ENCODE measurements around the gene TBC1D3D. TPM values are rescaled to one million over a fixed set of nuclear protein-coding genes. Genes with fewer than 3 reads are reported as not detected.
"Not testable (repeated sequence)": the region's sequence is repeated elsewhere in the genome, so short reads cannot be mapped to it uniquely, and the experiment has no call there.

TBC1D3D gene
- polyA plus RNA-seq (2012; rRNA removed) = 0.10 and 0.19 TPM in 2 replicates
- polyA plus RNA-seq (2012; cell fraction: cytosol; rRNA removed) = not detected in 2 replicates
- polyA plus RNA-seq (2012; cell fraction: nucleus; rRNA removed) = 0.56 and 0.73 TPM in 2 replicates

DNA sequence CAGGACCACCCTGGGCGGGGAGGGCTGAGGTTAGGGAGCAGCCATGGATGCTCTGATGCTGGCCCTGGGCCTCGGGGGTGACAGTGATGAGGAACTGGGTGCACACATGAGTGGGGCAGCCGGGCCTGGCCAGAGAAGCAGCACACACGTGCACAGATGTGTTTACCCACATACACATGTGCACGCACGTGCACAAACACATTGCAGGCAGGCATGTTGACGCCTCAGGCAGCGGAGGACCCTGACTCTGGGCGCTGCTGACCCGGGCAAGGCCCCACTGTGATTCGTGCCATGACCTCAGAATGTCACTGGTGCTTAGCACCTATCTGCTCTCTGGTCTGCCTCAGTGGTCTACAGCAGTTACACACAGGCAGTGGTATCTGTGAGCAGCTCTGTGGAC lies at the start of gene TBC1D3D:
Gene TBC1D3D, plus strand, starts transcription at position 301 of the 400 bp plus-strand sequence. CDS start 1,585 bp downstream, outside the sequence.
- H4K20me1 ChIP-seq (ENCODE audit: insufficient read depth); H3K9ac ChIP-seq; H3K27ac ChIP-seq (ENCODE audit: low read depth in 2 of 2, low read length in 1 of 2); POLR2A ChIA-PET; H3K79me2 ChIP-seq (ENCODE audit: insufficient read depth); H3K27me3 ChIP-seq (ENCODE audit: insufficient read depth); H3K9me2 ChIP-seq; H3K4me3 ChIP-seq (ENCODE audit: low read depth in 2 of 2, low read length in 1 of 2); H3K4me2 ChIP-seq; DNase-seq; H3K4me1 ChIP-seq (ENCODE audit: control insufficient read depth in 1 of 2, insufficient read depth in 2 of 2, low read depth in 1 of 2, low read length in 1 of 2); H3F3A ChIP-seq (replicated peaks; ENCODE audit: insufficient read depth); H3K9me3 ChIP-seq; H2AFZ ChIP-seq (ENCODE audit: low read depth); CTCF ChIA-PET; H3K36me3 ChIP-seq (replicated peaks in 1 of 2; ENCODE audit: control insufficient read depth in 1 of 2, insufficient read depth in 2 of 2, low read length in 1 of 2): not testable (repeated sequence)
- no CpG with 5 or more reads among the region's 11 CpGs for WGBS (ENCODE audit: low lambda C conversion rate)

- H3K9me2 ChIP-seq; DNase-seq; H3K36me3 ChIP-seq (replicated peaks in 1 of 2; ENCODE audit: control insufficient read depth in 1 of 2, insufficient read depth in 2 of 2, low read length in 1 of 2); H3K9me3 ChIP-seq; POLR2A ChIA-PET; H3K4me1 ChIP-seq (ENCODE audit: control insufficient read depth in 1 of 2, insufficient read depth in 2 of 2, low read depth in 1 of 2, low read length in 1 of 2); H3K79me2 ChIP-seq (ENCODE audit: insufficient read depth); CTCF ChIA-PET; H3K27me3 ChIP-seq (ENCODE audit: insufficient read depth); H2AFZ ChIP-seq (ENCODE audit: low read depth); H3K4me2 ChIP-seq; H3F3A ChIP-seq (replicated peaks; ENCODE audit: insufficient read depth); H3K4me3 ChIP-seq (ENCODE audit: low read depth in 2 of 2, low read length in 1 of 2); H3K27ac ChIP-seq (ENCODE audit: low read depth in 2 of 2, low read length in 1 of 2); H4K20me1 ChIP-seq (ENCODE audit: insufficient read depth); H3K9ac ChIP-seq: not testable (repeated sequence)
- no CpG with 5 or more reads among the region's 11 CpGs for WGBS (ENCODE audit: low lambda C conversion rate)
Measured at GRCh38 chr17:37988960-37989359, 14.8 kb upstream of the TBC1D3D start, which contains the start of gene TBC1D3L. Gene TBC1D3L (minus strand): TSS chr17:37989060. CDS start chr17:37987520, 1,540 bp downstream.

Other genes starting within 250 kb of the TBC1D3D start
- gene TBC1D3K, start 79.6 kb upstream of the TBC1D3D start, polyA plus RNA-seq (2012; rRNA removed) = not detected in 2 replicates
- gene TBC1D3L, start 14.9 kb upstream of the TBC1D3D start, polyA plus RNA-seq (2012; rRNA removed) = 15.8 and 19.9 TPM in 2 replicates
- not detected in 2 replicates for gene TBC1D3C, start 64.7 kb downstream of the TBC1D3D start, polyA plus RNA-seq (2012; rRNA removed)
- not detected in 2 replicates for gene TBC1D3E, start 124.0 kb downstream of the TBC1D3D start, polyA plus RNA-seq (2012; rRNA removed)
- not detected in 2 replicates for gene TBC1D3, start 188.6 kb downstream of the TBC1D3D start, polyA plus RNA-seq (2012; rRNA removed)

Measured in SK-N-SH (cell line).